H9 (cell line): ENCODE measurements around the gene PRDM4. TPM values are rescaled to one million over a fixed set of nuclear protein-coding genes. Genes with fewer than 3 reads are reported as not detected.

Experiments used
- DNase-seq: peaks from one replicate; pipeline ENCODE4 v3.0.0-alpha.2; 2017
- H2AFZ ChIP-seq: one replicate; pipeline ENCODE4 v1.6.1; 2013; ENCODE audit warnings: mild to moderate bottlenecking, low read length, control low read depth, moderate library complexity
- H2AK5ac ChIP-seq: 2 replicates; pipeline ENCODE4 v1.6.1; 2013; ENCODE audit warnings: low read length, control low read depth, mixed read lengths; ENCODE audit not compliant: insufficient read length
- H2BK120ac ChIP-seq: one replicate; pipeline ENCODE4 v1.6.1; 2013; ENCODE audit warnings: low read depth, mild to moderate bottlenecking, low read length, control low read depth, inconsistent platforms; ENCODE audit not compliant: poor library complexity, severe bottlenecking
- H2BK12ac ChIP-seq: 2 replicates; pipeline ENCODE4 v1.6.1; 2013; ENCODE audit warnings: low read length, control low read depth, mixed read lengths, low read depth; ENCODE audit not compliant: insufficient read length
- H2BK15ac ChIP-seq: 2 replicates; pipeline ENCODE4 v1.6.1; 2013; ENCODE audit warnings: low read depth, low read length, control low read depth
- H2BK20ac ChIP-seq: one replicate; pipeline ENCODE4 v1.6.1; 2013; ENCODE audit warnings: low read depth, mild to moderate bottlenecking, low read length, control low read depth, inconsistent platforms; ENCODE audit not compliant: poor library complexity, severe bottlenecking
- H2BK5ac ChIP-seq: 2 replicates; pipeline ENCODE4 v1.6.1; 2013; ENCODE audit warnings: low read length, control low read depth, mixed read lengths; ENCODE audit not compliant: insufficient read length
- H3K14ac ChIP-seq: 2 replicates; pipeline ENCODE4 v1.6.1; 2013; ENCODE audit warnings: low read length, control low read depth; ENCODE audit not compliant: insufficient read depth
- H3K18ac ChIP-seq: 2 replicates; pipeline ENCODE4 v1.6.1; 2013; ENCODE audit warnings: low read depth, mild to moderate bottlenecking, mixed read lengths, low read length, control low read depth; ENCODE audit not compliant: insufficient read length
- H3K23ac ChIP-seq: 2 replicates; pipeline ENCODE4 v1.6.1; 2013; ENCODE audit warnings: low read length, control low read depth, mixed read lengths, low read depth; ENCODE audit not compliant: insufficient read length
- H3K23me2 ChIP-seq: 2 replicates; pipeline ENCODE4 v1.6.1; 2013; ENCODE audit warnings: low read depth, mild to moderate bottlenecking, mixed read lengths, low read length, control low read depth; ENCODE audit not compliant: insufficient read length, poor library complexity, severe bottlenecking
- H3K27ac ChIP-seq: 2 replicates; pipeline ENCODE4 v1.5.1; 2013; ENCODE audit warnings: low read length, control low read depth, mixed read lengths, low read depth; ENCODE audit not compliant: insufficient read length
- H3K27me3 ChIP-seq: 2 replicates; pipeline ENCODE4 v1.6.1; 2013; ENCODE audit warnings: low read length, control low read depth, inconsistent platforms; ENCODE audit not compliant: insufficient read depth
- H3K4ac ChIP-seq: 2 replicates; pipeline ENCODE4 v1.6.1; 2013; ENCODE audit warnings: low read depth, mild to moderate bottlenecking, control low read depth, inconsistent platforms, low read length, moderate library complexity
- H3K4me1 ChIP-seq: 2 replicates; pipeline ENCODE4 v1.6.1; 2013; ENCODE audit warnings: low read length, control low read depth, inconsistent platforms; ENCODE audit not compliant: insufficient read depth
- H3K4me2 ChIP-seq: 2 replicates; pipeline ENCODE4 v1.6.1; 2013; ENCODE audit warnings: low read length, control low read depth, mixed read lengths; ENCODE audit not compliant: insufficient read length, insufficient read depth
- H3K56ac ChIP-seq: 2 replicates; pipeline ENCODE4 v1.6.1; 2013; ENCODE audit warnings: low read depth, mild to moderate bottlenecking, mixed read lengths, low read length, control low read depth; ENCODE audit not compliant: insufficient read length
- H3K79me1 ChIP-seq: 2 replicates; pipeline ENCODE4 v1.6.1; 2013; ENCODE audit warnings: low read depth, mild to moderate bottlenecking, moderate library complexity, low read length, control low read depth, inconsistent platforms; ENCODE audit not compliant: insufficient read depth, poor library complexity, severe bottlenecking
- H3K79me2 ChIP-seq: 2 replicates; pipeline ENCODE4 v1.6.1; 2013; ENCODE audit warnings: low read length, control low read depth, inconsistent platforms; ENCODE audit not compliant: insufficient read depth
- H3K9ac ChIP-seq: 2 replicates; pipeline ENCODE4 v1.6.1; 2013; ENCODE audit warnings: low read length, control low read depth, mixed read lengths; ENCODE audit not compliant: insufficient read length; ENCODE audit errors: extremely low read depth
- H3K9me3 ChIP-seq: one replicate; pipeline ENCODE4 v1.6.1; 2013; ENCODE audit warnings: low read depth, low read length, inconsistent platforms; ENCODE audit not compliant: control insufficient read depth
- H3T11ph ChIP-seq: one replicate; pipeline ENCODE4 v1.6.1; 2013; ENCODE audit warnings: mild to moderate bottlenecking, low read length, control low read depth, inconsistent platforms
- H4K20me1 ChIP-seq: one replicate; pipeline ENCODE4 v1.6.1; 2013; ENCODE audit not compliant: control insufficient read depth, insufficient read length, insufficient read depth
- H4K5ac ChIP-seq: 2 replicates; pipeline ENCODE4 v1.6.1; 2013; ENCODE audit warnings: low read depth, mild to moderate bottlenecking, mixed read lengths, low read length, control low read depth; ENCODE audit not compliant: insufficient read length
- H4K8ac ChIP-seq: replicated peaks from 2 replicates; pipeline ENCODE4 v1.6.1; 2013; ENCODE audit warnings: low read length, control low read depth, mixed read lengths, low read depth; ENCODE audit not compliant: insufficient read length
- H4K91ac ChIP-seq: 2 replicates; pipeline ENCODE4 v1.6.1; 2013; ENCODE audit warnings: low read depth, mild to moderate bottlenecking, moderate library complexity, mixed read lengths, low read length, control low read depth; ENCODE audit not compliant: insufficient read length
- H3K27ac Mint-ChIP-seq, 3 experiments: 2 replicates in 2 of 3; 3 replicates in 1 of 3; pipeline ENCODE4 v1.8.0; 2020 to 2021; ENCODE audit warnings: mixed read lengths in 3 of 3, mild to moderate bottlenecking in 1 of 3, moderate library complexity in 1 of 3
- H3K27me3 Mint-ChIP-seq: 2 replicates; pipeline ENCODE4 v1.8.0; 2021; ENCODE audit warnings: low read depth, mild to moderate bottlenecking, moderate library complexity, mixed read lengths
- H3K36me3 Mint-ChIP-seq, 3 experiments: 2 replicates in 2 of 3; 3 replicates in 1 of 3; pipeline ENCODE4 v1.8.0; 2020 to 2021; ENCODE audit warnings: low read depth in 3 of 3, mixed read lengths in 3 of 3; ENCODE audit not compliant: insufficient read depth in 1 of 3
- H3K4me1 Mint-ChIP-seq, 2 experiments: 2 replicates each; pipeline ENCODE4 v1.8.0; 2020; ENCODE audit warnings: mixed read lengths in 2 of 2
- H3K4me3 Mint-ChIP-seq, 2 experiments: 2 replicates in 1 of 2; 3 replicates in 1 of 2; pipeline ENCODE4 v1.8.0; 2020 to 2021; ENCODE audit warnings: mild to moderate bottlenecking in 2 of 2, mixed read lengths in 2 of 2, moderate library complexity in 1 of 2
- H3K9me3 Mint-ChIP-seq, 2 experiments: 2 replicates in 1 of 2; 3 replicates in 1 of 2; pipeline ENCODE4 v1.8.0; 2020; ENCODE audit warnings: mild to moderate bottlenecking in 2 of 2, mixed read lengths in 2 of 2, moderate library complexity in 1 of 2
- total RNA-seq: library from RNA; stranded (reverse); gene quantifications from 2 replicates; pipeline ENCODE4 v1.2.1, GENCODE V29; 2021
- TF ChIP-seq, protein P1 (sequence below): fragments of 200-600 bp; sonication (generic); conservative IDR thresholded peaks from 3 replicates; pipeline ENCODE4 v1.8.0; 2021; ENCODE audit warnings: antibody characterized with exemption, mild to moderate bottlenecking

The PRDM4 gene
- total RNA-seq, 1 experiment from 2014 or later, result 24.4 TPM

DNA sequence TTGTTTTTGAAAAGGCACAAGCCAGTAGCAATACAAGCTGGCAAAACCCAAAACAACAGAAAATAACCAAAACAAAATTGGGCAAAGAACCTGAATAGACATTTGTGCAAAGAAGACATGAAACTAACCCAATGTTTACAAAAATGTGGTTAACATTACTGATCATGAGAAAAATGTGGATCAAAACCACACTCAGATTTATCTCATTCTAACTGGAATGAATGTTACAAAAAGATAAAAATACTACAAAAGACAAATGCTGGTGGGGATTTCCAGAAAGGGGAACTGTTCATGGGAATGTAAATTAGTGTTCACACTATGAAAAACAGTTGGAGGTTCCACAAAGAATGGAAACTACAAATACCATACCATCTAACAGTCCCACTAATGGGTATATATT, 40.2 kb upstream of the PRDM4 start:
- no peak for DNase-seq

More for the DNA sequence above, 40.2 kb upstream of the PRDM4 start:
- Histone ChIP-seq H2AK5ac (no peak overlapping the region), H3K14ac (no peak overlapping the region), H3K56ac (no peak overlapping the region), H3K23me2 (no peaks in the 10 kb centered on the region), H2BK12ac (no peak overlapping the region), H2BK120ac (no peak overlapping the region), H4K8ac (no peak overlapping the region), H4K91ac (no peak overlapping the region), H3K4ac (no peak overlapping the region), H3K4me1 (no peaks in the 10 kb centered on the region; the same call in 1 of the 2 replicates), H3K79me1 (no peaks in the 10 kb centered on the region), H3K9me3 (no peaks in the 10 kb centered on the region), H4K20me1 (no peaks in the 10 kb centered on the region), H3K9ac (no peak overlapping the region), H2BK5ac (no peak overlapping the region), H2AFZ (no peak overlapping the region), H3K18ac (no peak overlapping the region), H3K79me2 (no peaks in the 10 kb centered on the region), H3K27ac (no peak overlapping the region), H2BK20ac (no peak overlapping the region), H3K23ac (no peak overlapping the region), H3T11ph (no peak overlapping the region), H2BK15ac (no peak overlapping the region), H3K4me2 (no peak overlapping the region), H4K5ac (no peak overlapping the region), H3K27me3 (no peaks in the 10 kb centered on the region)
- no peak overlapping the region for H3K27ac Mint-ChIP-seq
- no peak overlapping the region for H3K4me3 Mint-ChIP-seq
- no peaks in the 10 kb centered on the region for H3K36me3 Mint-ChIP-seq
- H3K9me3 Mint-ChIP-seq, result no peaks in the 10 kb centered on the region
- peaks cover 5% of the 10 kb centered on the region for H3K27me3 Mint-ChIP-seq
- TF ChIP-seq, protein P1, sequence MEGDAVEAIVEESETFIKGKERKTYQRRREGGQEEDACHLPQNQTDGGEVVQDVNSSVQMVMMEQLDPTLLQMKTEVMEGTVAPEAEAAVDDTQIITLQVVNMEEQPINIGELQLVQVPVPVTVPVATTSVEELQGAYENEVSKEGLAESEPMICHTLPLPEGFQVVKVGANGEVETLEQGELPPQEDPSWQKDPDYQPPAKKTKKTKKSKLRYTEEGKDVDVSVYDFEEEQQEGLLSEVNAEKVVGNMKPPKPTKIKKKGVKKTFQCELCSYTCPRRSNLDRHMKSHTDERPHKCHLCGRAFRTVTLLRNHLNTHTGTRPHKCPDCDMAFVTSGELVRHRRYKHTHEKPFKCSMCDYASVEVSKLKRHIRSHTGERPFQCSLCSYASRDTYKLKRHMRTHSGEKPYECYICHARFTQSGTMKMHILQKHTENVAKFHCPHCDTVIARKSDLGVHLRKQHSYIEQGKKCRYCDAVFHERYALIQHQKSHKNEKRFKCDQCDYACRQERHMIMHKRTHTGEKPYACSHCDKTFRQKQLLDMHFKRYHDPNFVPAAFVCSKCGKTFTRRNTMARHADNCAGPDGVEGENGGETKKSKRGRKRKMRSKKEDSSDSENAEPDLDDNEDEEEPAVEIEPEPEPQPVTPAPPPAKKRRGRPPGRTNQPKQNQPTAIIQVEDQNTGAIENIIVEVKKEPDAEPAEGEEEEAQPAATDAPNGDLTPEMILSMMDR, result no peak
- peaks cover 12 to 17% of the 10 kb centered on the region in 2 experiments for H3K4me1 Mint-ChIP-seq
